ENCODE results near the gene MPZL1.
"Not testable (repeated sequence)": the region's sequence is repeated elsewhere in the genome, so short reads cannot be mapped to it uniquely, and the experiment has no call there.

Gene MPZL1

DNA sequence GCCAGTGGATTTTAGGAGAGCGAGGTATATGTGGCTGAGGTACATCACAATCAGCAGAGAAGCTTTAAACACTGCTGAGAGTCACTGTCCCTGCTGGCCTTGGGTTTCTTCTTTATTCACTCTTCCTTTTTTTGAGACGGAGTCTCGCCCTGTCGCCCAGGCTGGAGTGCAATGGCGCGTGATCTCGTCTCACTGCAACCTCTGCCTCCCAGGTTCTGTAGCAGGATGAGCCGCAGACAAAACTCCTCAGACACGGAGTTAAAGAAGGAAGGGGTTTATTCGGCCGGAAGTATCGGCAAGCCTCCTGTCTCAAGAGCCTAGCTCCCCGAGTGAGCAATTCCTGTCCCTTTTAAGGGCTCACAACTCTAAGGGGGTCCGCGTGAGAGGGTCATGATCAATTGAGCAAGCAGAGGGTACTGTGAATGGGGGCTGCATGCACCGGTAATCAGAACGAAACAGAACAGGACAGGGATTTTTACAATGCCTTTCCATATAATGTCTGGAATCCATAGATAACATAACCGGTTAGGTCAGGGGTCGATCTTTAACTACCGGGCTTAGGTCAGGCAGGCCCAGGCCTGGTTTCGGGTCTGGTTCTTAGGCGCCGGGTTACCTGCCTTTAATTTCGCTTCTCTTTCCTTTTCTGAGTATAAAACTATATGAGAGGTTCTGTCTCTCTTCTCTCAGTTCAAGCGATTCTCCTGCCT, 1.9 kb upstream of the MPZL1 start:
- not testable (repeated sequence) for DNase-seq

DNA sequence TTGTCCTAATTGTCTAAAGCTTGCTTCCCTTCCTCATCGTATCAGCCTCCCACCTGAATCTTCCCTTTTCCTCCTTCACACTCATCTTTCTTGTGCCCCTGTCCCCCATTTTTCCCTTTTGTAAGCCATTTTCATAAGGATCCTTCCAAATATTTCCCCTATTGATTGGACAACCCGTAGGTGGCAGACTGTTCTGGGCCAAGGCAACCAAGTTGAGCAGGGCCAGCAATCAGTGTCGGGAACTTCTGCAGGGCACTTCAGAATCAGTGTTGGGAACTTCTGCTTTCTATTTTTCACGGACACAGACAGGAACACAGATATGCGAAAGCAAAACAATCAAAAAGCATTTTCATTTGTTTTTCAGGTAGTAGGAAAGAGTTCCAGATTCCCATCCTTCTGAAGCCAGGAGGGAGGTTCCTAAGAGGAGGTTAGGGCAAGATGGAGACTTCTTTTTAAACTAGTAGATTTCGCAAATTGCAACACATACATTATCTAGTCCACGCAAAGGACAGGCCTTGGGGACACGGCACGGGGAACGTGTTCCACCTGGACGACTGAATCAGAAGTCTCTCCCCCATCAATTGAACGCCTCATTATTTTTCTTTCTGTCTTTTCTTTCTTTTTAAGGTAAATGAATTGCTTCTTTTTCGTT, 691 bp upstream of the MPZL1 start:
- DNase-seq: no peak

DNA sequence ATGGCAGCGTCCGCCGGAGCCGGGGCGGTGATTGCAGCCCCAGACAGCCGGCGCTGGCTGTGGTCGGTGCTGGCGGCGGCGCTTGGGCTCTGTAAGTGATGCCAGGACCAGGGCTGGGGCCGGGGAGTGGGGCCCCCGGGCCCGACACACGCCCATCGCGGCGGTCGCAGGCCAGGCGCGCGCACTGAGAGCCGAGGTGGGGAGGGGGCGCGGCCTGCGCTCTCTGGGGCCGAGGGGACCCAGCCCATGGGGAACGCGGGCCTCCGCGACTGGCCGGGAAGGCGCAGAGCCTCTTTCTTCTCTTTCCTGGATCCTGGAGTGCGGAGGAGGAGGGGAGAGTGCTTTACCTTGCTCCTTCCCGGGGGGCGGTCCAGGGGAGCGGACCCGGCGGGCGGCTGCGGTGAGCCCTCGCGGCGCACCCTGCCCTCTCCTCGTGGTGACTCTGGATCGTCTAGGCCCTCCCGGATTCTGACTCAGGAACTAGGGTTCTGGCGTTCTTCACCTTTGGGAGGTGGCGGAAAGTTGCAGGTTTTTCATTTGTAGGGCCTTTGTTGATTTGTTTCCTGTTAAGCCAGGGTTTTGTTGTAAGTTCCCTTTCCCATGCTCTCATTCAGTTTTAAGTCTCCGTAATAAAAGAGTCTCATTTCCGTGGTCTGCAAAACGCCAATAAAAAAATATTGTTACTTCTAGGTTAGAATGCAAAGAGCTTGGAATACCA, 529 bp downstream of the MPZL1 start:
- DNase-seq: no peak

DNA sequence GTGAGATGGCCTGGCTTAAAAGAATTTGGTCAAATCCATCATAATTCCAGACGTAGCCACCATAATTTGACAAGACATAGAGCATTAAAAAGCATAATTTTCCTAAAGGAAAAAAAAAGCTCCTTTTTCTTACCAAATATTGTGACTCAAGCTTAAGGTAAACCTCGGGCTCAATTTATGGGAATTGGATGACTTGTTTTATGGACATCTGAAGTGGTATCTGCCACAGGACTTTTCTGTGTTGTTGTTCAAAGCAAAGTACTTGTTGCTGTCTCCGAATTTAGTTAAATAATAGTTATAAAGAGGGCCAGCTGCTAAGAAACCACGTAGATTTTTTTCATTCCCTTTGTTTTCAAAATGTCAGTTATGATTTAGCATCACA, 1.1 kb downstream of the MPZL1 start:
- DNase-seq: no peak

GRCh38 chr1:167723707-167724323, 2.0 kb downstream of the MPZL1 start:
- DNase-seq: no peak

GRCh38 chr1:167726008-167726407, 4.2 kb downstream of the MPZL1 start:
- DNase-seq: no peak

GRCh38 chr1:167728818-167729410, 7.1 kb downstream of the MPZL1 start:
- no peak for DNase-seq

GRCh38 chr1:167734227-167734626, 12.4 kb downstream of the MPZL1 start:
- DNase-seq: no peak

DNA sequence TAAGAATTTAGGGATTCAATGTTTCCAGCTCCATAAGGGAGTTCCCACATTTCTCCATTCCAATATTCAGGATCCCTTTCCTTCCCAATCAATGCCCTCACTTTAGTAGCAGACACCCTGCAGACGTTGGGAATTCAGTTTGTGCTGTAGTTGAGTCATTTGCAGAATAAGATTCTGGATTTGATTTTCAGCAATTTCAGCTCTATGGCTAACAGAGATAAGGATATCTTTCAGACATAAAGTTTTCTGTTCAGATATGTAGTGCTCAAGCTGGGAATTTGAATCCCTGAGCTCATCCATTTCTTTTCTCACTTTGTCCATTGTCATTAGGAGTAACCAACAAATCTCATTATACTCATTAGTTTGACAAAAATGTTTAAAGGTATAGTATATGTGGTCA, 13.1 kb downstream of the MPZL1 start:
- DNase-seq: no peak

GRCh38 chr1:167737169-167737568, 15.4 kb downstream of the MPZL1 start:
- no peak for DNase-seq

- DNase-seq: no peak
These were observed 16.4 kb downstream of the MPZL1 start for GRCh38 chr1:167738158-167738557.

GRCh38 chr1:167739752-167740151, 18.0 kb downstream of the MPZL1 start:
- DNase-seq: no peak

GRCh38 chr1:167741103-167741502, 19.3 kb downstream of the MPZL1 start:
- not testable (repeated sequence) for DNase-seq

- DNase-seq: not testable (repeated sequence)
These were observed 20.7 kb downstream of the MPZL1 start for GRCh38 chr1:167742392-167743057.

DNA sequence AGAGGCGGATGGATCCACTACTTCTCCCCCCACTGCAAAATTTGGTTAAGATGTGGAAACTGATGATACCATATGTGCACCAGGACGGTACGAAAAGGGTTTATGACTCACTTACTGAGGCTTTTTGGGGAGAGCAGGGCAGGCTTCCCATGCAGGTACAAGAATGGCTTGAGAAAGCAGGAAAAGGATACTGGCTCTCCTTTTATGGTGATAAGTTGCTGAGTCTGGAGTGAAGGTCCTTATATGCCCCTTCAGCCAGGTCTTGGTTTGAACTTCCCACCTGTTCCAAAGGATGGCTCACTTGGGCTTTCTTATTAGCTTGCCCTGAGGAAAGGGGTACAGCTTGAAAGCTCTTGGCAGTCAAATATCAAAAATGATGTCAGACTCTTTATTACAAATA, 23.1 kb downstream of the MPZL1 start:
- DNase-seq: no peak

DNA sequence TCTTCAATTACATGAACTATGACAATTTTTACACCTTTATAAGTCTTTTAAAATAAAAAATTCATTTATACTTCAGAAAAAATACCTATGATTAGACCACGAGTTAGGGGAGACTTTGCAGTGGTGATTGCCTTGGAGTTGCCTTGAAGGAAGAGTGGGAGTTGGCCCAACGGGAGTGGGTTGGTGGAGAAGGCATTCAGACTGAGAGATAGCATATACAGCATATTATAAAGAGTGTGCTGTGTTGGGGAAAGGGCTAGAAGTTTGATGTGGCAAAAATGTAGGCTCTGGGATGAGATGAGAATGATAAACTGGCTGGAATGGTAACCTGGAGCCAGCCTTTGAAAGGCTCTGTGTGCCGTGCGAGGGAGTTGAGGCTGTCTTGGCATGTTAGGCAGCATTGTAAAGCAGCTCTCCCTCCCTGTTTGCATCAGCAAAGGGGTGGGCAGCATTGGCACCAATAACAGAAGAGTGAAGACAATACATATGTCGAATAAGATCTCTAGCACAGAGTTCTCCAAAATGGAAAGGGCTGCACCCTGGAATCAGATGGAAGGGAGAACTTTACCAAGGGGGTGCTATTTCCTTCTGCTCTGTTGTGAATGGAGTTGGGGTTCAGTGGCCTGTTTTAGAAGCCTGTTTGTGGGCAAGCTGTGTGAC, 24.4 kb downstream of the MPZL1 start:
- no peak for DNase-seq

DNA sequence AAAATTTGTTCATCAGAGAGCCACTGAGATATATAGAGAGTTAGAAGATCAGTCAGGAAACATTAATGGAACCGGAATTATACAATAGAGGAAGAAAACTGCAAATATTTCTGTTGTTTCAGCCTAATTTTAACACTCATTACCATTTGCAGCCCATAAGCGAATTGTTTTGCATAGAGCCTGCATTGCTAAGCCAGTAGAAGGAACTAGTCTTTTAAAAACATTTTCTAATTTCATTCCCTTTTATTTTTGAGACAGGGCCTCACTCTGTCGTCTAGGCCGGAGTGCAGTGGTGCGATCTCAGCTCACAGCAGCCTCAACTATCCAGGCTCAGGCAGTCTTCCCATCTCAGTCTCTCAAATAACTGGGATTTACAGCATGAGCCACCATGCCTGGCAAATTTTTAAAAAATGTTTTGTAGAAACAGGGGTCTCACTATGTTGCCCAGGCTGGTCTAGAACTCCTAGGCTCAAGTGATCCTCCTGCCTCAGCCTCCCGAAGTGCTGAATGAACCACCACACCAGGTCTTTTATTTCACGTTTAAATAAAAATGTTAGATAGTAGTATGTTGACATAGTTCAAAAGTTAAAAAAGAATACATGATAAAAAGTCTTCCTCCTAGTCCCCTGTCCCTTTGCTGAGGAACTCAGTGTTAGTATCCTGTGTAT, 25.3 kb downstream of the MPZL1 start:
- no peak for DNase-seq

- DNase-seq: no peak
These were observed 26.2 kb downstream of the MPZL1 start for GRCh38 chr1:167747988-167748387.

GRCh38 chr1:167748906-167749305, 27.1 kb downstream of the MPZL1 start:
- DNase-seq: no peak

DNA sequence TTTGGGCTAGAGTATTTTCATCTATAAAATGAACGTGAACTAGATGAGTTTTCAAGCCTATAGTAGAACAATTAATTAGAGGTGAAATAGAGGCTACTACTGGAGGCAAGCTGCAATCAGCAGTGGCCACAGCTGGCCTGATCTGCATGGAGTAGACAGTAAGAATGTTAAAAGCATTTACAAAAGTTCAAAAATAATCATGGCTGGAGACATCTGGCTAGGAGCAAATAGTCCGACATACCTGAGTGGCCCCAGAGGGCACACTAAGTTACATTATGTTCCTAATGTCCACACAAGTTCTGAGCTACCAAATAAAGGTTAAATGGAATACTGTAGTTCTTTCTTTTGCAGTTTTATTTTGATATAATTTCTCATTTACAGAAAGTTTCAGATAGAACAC, 28.0 kb downstream of the MPZL1 start:
- no peak for DNase-seq

DNA sequence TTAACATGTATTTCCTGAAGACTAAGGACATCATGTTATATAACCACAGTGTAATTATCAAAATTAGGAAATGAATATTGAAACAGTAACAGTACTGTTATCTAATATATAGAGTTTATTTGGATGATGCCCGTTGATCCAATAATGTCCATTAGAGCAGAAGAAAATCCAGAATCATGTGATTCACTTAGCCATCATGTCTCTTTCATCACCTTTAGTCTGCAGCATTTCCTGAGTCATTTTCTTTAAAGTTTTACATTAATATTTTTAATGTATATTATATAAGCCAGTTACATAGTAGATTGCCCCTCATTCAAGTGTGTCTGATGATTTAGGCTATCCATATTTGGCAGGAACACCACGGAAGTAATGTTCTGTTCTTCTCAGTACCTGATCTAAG, 28.9 kb downstream of the MPZL1 start:
- DNase-seq: no peak

DNA sequence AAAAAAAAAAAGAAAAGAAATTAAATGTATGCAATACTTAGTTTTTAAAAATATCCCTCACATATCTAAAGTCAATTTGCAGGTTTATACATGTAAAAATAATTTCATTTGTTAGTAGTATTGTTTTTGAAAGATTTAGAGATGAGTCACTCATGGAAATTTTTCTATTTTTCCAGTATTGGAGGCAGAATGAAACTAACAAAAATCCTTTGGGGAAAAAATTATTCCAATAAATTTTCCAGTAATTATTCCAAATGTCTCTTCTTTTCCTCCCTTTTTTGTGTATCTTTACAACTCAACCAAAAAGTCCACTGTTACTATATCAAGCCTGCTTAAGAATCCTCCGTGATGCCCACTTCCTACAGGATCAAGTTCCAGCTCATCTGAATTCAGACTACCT, 29.9 kb downstream of the MPZL1 start:
- DNase-seq: no peak
